Stimulated activated CD4-positive, alpha-beta T cell treated with anti-CD3 and anti-CD28 coated beads, Interleukin-2, amount 100 ng/mL, for 24 hours (primary cell): ENCODE results near the gene SFXN1.
"Not testable (repeated sequence)": the region's sequence is repeated elsewhere in the genome, so short reads cannot be mapped to it uniquely, and the experiment has no call there.

Experiments used
- DNase-seq, 2 donors: peaks; one replicate each; pipeline ENCODE4 v3.0.0-alpha.2; 2020

Gene SFXN1

GRCh38 chr5:175501759-175502158, 23.4 kb downstream of the SFXN1 start:
- DNase-seq, result no peak

GRCh38 chr5:175507671-175508070, 29.3 kb downstream of the SFXN1 start:
- DNase-seq, result peak; percentile 37 to 45

- no peak for DNase-seq
These were observed 30.5 kb downstream of the SFXN1 start for GRCh38 chr5:175508896-175509295.

GRCh38 chr5:175513297-175513696, 34.9 kb downstream of the SFXN1 start:
- no peak for DNase-seq

- DNase-seq, result no peak
These were observed 35.4 kb downstream of the SFXN1 start for GRCh38 chr5:175513726-175514125.

- DNase-seq, result peak in 1 of 2 donors; percentile 35
These were observed 38.8 kb downstream of the SFXN1 start for GRCh38 chr5:175516933-175517823.

GRCh38 chr5:175517824-175518450, 39.6 kb downstream of the SFXN1 start:
- DNase-seq, result peak; percentile 85

GRCh38 chr5:175519006-175519405, 40.6 kb downstream of the SFXN1 start:
- DNase-seq, result no peak

- peak; percentile 59 to 68 for DNase-seq
These were observed 42.0 kb downstream of the SFXN1 start for GRCh38 chr5:175520321-175520720.

GRCh38 chr5:175520873-175521272, 42.5 kb downstream of the SFXN1 start:
- no peak for DNase-seq

- DNase-seq, result peak; percentile 41 to 50
These were observed 43.0 kb downstream of the SFXN1 start for GRCh38 chr5:175521313-175521833.

- DNase-seq, result no peak
These were observed 44.9 kb downstream of the SFXN1 start for GRCh38 chr5:175523292-175523691.

GRCh38 chr5:175524211-175524610, 45.9 kb downstream of the SFXN1 start:
- DNase-seq, result no peak

- DNase-seq, result no peak
These were observed 48.3 kb downstream of the SFXN1 start for GRCh38 chr5:175526691-175527090.

GRCh38 chr5:175531361-175531760, 53.0 kb downstream of the SFXN1 start:
- no peak for DNase-seq

GRCh38 chr5:175534070-175534932, 55.9 kb downstream of the SFXN1 start:
- DNase-seq, result peak; percentile 84 to 89

GRCh38 chr5:175535331-175535730, 57.0 kb downstream of the SFXN1 start:
- DNase-seq, result not testable (repeated sequence)

- DNase-seq, result no peak
These were observed 57.4 kb downstream of the SFXN1 start for GRCh38 chr5:175535796-175536195.

GRCh38 chr5:175538576-175538975, 60.2 kb downstream of the SFXN1 start:
- no peak for DNase-seq

- no peak for DNase-seq
These were observed 61.6 kb downstream of the SFXN1 start for GRCh38 chr5:175539936-175540335.

- DNase-seq, result no peak
These were observed 62.9 kb downstream of the SFXN1 start for GRCh38 chr5:175541264-175541663.

- DNase-seq, result peak; percentile 29 to 37
These were observed 64.0 kb downstream of the SFXN1 start for GRCh38 chr5:175542232-175542965.

- DNase-seq, result no peak
These were observed 64.5 kb downstream of the SFXN1 start for GRCh38 chr5:175542966-175543235.
